ENCODE measurements around the gene ANAPC2. TPM values are rescaled to one million over a fixed set of nuclear protein-coding genes. Genes with fewer than 3 reads are reported as not detected.

ANAPC2 gene
- total RNA-seq, 2 donors from 2014 or later: 32.5 to 64.5 TPM

DNA sequence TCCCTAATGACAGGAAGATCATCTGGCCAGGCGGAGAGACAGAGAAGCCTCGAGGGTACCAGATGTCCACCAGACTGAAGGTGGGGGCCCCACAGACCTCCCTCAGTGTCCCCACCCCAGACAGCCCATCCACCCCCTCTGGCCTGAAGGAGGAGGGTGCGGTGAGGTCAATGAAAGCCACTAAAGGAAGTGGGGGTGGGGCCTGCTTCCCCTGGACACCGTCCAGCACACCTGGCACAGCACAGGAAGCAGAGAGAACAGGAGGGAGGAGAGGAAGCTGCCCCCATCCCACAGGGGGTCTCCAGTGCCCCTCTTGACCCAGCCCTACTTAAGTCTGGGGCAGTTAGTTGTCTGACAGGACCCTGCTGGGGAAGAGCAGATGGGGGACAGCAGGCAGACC lies 29.7 kb downstream of the ANAPC2 start:
- peaks cover 10% of the 10 kb centered on the region for H3K4me1 ChIP-seq (replicated peaks)
- DNase-seq (ENCODE audit: low spot score): no peak
- peaks cover 4% of the 10 kb centered on the region for H3K27me3 ChIP-seq (replicated peaks; ENCODE audit: insufficient read depth)
- no peaks in the 10 kb centered on the region for H3K36me3 ChIP-seq
- H3K9me3 ChIP-seq: no peaks in the 10 kb centered on the region
- no peak overlapping the region for H3K27ac ChIP-seq
- H3K4me3 ChIP-seq: no peak overlapping the region
- 38% methylated on average over 4 of the region's 4 CpGs for WGBS
- TF ChIP-seq POLR2A (IDR thresholded peaks at IDR 0.05) (no peak), CTCF (IDR thresholded peaks at IDR 0.05) (no peak), POLR2AphosphoS5 (IDR thresholded peaks at IDR 0.05) (no peak)
- intact Hi-C loops (cut with DNase I): no loop called here

DNA sequence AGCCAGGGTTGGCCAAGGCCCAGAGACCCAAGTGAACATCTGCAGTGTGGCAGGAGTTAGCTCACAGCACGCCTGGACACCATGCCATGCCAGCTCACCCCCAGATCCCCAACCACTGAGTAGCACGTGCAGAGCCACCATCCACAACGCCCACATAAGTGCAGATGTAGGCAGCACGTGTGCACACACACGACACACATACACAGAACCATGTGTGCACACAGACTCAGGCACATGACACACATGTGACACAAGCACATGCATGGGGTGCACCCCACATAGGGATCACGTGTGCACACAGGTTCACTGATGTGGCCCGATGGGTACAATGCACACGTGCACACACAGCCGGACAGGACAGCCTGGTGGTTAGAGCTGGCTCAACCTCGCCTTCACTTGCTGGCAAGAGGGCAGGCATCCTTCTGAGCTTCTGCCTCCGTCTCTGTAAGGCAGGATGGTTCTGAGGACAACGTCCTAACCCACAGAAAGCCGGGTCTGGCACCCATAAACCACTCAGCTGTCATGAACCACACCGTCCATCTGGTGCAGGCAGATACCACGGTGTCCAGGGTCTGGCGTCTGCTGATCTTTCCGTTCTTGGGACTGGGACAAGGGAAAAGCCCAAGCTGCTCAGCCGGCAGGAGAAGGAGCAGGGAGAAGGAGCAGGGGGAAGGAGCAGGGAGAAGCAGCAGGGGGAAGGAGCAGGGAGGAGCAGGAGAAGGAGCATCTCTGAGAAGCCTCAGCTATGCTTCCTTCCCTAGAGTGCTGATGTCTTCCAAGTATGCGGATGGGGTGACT lies 30.5 kb downstream of the ANAPC2 start:
- Histone ChIP-seq H3K4me1 (replicated peaks) (peaks cover 8% of the 10 kb centered on the region), H3K36me3 (no peaks in the 10 kb centered on the region), H3K9me3 (no peaks in the 10 kb centered on the region), H3K27ac (no peak overlapping the region), H3K27me3 (replicated peaks; ENCODE audit: insufficient read depth) (peaks cover 4% of the 10 kb centered on the region), H3K4me3 (no peak overlapping the region)
- intact Hi-C loops (cut with DNase I): no loop called here
- no peak for TF ChIP-seq CTCF (IDR thresholded peaks at IDR 0.05)
- no peak for TF ChIP-seq POLR2A (IDR thresholded peaks at IDR 0.05)
- TF ChIP-seq POLR2AphosphoS5 (IDR thresholded peaks at IDR 0.05): no peak
- WGBS: 60% methylated on average over 19 of the region's 19 CpGs
- no peak for DNase-seq (ENCODE audit: low spot score)

- Histone ChIP-seq H3K4me3 (no peak overlapping the region), H3K4me1 (replicated peaks) (no peaks in the 10 kb centered on the region), H3K27ac (no peak overlapping the region), H3K27me3 (replicated peaks; ENCODE audit: insufficient read depth) (peaks cover 4% of the 10 kb centered on the region), H3K36me3 (no peaks in the 10 kb centered on the region), H3K9me3 (no peaks in the 10 kb centered on the region)
- no peak for DNase-seq (ENCODE audit: low spot score)
- 3% methylated on average over 37 of the region's 65 CpGs for WGBS
- TF ChIP-seq POLR2A (IDR thresholded peaks at IDR 0.05) (no peak), CTCF (IDR thresholded peaks at IDR 0.05) (no peak), POLR2AphosphoS5 (IDR thresholded peaks at IDR 0.05) (no peak)
- intact Hi-C loops (cut with DNase I): no loop called here
Observed at GRCh38 chr9:137156567-137157375, 31.6 kb downstream of the ANAPC2 start.

GRCh38 chr9:137152844-137153405 lies 35.4 kb downstream of the ANAPC2 start:
- Histone ChIP-seq H3K27me3 (replicated peaks; ENCODE audit: insufficient read depth) (no peaks in the 10 kb centered on the region), H3K27ac (no peak overlapping the region), H3K4me3 (no peak overlapping the region), H3K4me1 (replicated peaks) (no peaks in the 10 kb centered on the region), H3K36me3 (no peaks in the 10 kb centered on the region), H3K9me3 (no peaks in the 10 kb centered on the region)
- no peak for DNase-seq (ENCODE audit: low spot score)
- 93% methylated on average over 7 of the region's 7 CpGs for WGBS
- TF ChIP-seq CTCF (IDR thresholded peaks at IDR 0.05): no peak
- no peak for TF ChIP-seq POLR2AphosphoS5 (IDR thresholded peaks at IDR 0.05)
- TF ChIP-seq POLR2A (IDR thresholded peaks at IDR 0.05): no peak
- intact Hi-C loops (cut with DNase I): no loop called here

All from prostate gland (tissue), 2 donors.